Mucosa of gallbladder (tissue), 1 donor: ENCODE results near the gene QSOX1. TPM values are rescaled to one million over a fixed set of nuclear protein-coding genes. Genes with fewer than 3 reads are reported as not detected.

Source experiments
- DNase-seq: peaks from one replicate; pipeline ENCODE4 v3.0.0-alpha.2; 2020; ENCODE audit warnings: low spot score
- total RNA-seq: library from RNA; stranded (reverse); gene quantifications from one replicate; pipeline ENCODE4 v1.2.1, GENCODE V29; 2021
- donor health status: DM: no; HTN: no; CAD: no.

Gene QSOX1
- total RNA-seq, 1 donor from 2014 or later: 395 TPM

DNA sequence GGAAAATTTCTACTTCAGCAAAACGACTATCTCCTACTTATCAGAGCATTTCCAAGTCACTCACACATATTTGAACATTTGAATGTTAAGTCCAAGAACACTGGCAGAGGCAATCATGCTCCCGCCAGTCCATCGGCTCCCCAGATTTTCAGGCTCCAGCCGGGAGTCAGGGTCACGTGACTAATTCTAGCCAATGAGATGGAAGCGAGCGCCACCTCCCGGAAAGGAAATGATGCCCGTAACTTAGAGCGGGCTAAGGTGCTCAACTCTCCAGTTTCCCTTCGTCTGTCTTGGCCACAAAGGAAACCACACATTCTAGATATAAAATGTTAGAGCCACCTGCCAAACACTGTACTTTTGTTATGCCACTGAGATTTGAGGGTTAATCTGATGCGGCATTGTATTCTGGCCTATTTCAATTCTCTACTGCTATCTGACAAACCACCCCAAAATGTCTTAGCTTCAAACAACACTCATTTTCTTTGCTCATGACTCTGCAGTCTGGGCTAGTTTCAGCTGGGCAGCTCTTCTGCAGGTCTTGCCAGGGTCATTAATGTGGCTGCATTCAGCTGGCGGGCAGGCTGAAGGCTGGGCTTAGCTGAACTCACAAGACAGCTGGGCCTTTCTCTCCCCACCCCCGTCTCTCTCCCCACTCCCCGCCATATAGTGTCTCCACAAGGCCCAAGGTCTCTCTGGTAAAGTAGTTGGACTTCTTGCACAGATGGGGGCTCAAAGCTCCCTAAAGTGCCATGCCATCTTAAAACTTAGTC lies 58.9 kb downstream of the QSOX1 start:
- DNase-seq: no peak

DNA sequence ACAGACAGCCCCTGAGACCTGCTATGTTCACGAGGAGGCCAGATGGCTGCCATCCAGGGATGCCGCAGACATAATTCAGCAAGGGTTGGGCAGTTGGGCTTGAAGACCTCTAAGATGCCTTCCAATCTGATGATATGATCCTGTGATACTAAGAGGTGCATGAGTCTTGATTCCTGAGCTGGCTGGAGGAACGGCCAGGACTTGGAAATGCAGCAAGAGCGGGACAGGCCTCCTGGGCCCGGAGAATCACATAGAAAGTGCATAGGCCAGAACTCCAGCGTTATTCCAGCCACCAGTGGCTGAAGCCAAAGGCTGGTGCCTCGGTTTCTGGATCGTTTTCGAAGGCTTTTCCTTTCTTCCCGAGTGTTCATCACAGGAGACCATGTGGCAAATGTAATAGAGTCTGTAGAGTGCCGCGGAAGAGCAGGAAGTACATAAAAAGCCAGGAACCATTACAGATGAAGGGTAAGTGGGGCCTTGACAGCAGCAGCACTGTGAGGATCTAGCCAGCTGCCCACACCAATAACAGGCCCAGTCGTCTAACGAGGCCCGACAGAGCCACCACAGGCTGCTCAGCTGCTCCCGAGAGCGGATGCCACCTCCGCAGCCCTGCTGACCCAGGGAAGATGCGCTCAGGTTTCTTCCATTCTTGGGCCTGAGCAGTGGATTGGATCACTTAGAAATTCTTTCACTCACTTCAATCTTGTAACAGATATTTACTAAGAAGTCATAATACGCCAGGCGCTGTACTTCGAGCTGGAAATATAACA lies 61.4 kb downstream of the QSOX1 start:
- DNase-seq: no peak

DNA sequence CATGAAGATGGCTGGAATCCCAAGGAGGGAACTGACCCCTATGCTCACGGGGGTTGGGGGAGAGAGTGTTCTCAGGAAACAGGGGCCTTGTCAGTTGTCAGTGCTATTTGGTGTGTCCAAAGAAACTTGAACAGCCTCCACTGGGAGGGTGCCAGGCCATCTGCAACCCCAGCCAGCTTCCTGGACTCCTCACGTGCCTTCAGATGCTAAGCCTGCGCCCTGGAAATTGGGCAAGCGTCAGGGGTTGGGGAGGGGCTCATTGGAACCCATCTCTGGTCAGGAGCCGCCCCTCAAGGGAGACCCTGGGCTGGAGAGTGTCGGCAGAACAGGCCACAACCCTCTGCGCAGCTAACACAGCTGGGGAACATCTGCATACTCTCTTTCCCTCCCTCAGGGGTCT lies 62.3 kb downstream of the QSOX1 start:
- DNase-seq: no peak

DNA sequence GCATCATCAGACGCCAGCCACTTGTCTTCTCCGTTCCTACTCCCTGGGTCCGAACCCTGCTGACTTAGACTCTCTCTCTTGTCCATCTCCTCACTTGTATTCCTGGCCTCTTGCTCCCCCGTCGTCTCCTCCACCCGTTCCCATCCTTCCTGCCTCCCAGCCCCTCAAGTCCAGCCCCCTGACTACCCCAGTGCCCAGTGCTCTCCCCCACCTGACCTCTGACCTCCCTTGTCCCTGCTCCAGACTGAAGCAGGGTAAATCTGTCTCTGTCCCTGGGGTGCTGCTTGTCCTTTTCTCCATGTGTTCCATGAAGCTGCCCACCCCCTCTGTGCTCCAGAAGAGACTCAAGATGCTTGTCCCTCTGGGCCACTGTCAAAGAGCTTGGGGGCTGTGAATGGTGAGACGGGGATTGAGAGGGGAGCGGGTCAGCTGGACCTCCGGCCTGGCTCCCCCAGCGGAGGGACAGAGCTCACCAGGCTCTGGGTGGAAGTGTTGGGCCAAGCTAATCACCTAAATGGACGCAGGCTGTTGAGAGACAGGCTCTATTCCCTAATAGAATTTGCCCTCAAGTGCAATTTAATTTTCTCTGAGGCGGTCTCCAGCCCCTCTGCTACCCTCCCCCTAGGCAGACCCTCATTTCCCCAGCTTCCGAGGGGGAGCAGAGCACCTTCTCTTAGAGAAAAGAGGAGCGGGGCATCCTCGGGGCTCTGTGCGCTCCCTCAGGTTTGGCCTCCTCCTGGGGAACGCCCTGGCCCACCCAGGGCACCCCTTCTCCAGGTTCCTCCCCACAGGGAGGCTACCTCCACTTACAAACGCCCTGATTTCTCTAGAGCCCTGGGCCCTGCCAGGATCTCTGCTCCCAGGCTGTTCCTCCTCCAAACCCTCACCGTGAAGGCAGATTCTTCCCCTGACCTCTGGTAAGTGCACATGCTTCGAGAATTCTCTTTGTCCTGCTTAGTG lies 64.4 kb downstream of the QSOX1 start:
- DNase-seq: no peak

DNA sequence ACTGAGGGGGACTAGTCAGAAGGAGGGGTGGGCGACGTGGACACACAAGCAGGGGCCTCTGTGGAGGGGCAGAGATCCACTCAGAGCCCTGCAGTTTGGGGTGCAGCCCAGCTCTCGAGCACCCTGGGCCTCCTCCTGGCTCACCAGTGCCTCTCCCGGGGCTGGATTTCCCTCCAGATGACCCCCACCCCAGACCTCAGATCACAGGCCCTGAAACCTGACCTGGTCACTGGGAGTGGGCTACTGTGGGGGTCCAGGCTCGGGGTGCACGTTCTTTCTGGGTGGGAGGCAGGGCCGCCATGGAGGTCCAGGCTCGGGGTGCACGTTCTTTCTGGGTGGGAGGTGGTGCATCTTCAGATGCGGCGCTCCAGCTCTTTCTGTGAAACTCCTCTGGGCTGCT lies 65.1 kb downstream of the QSOX1 start:
- DNase-seq: no peak

DNA sequence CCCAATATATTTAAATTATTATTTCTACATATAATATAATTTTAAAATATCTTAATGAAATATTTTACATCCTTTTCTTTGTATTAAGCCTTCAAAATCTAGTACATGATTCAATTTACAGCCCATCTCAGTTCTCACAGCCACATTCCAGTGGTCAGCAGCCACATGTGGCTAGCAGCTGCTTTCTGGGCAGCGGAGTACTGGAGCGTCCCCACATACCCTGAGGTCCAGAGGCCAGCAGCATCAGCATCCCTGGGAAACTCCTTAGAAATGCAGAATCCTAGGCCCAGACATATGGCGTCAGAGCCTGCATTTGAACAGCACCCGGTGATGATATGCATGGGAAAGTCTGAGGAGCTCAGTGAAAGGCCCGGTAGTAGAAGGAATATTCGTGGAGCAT lies 66.8 kb downstream of the QSOX1 start:
- DNase-seq: no peak

DNA sequence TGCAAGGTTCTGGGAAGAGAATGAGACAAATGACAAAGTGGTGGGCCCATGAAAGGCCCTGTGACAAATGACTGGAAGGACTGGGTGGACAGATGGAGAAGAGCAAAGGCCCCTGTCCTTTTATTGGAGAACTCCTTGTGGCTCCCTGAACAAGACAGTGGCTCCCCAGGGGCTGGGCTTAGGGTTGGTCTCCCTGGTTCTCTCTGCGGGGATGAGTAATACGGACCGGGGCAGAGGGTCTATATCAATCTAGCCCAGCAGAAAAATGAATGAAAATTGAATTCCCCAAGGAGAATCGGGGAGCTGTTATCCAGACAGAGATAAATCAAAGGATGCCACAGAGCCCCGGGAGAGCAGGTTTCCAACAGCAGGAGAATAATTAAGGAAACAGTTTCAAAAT lies 70.2 kb downstream of the QSOX1 start:
- DNase-seq: no peak

DNA sequence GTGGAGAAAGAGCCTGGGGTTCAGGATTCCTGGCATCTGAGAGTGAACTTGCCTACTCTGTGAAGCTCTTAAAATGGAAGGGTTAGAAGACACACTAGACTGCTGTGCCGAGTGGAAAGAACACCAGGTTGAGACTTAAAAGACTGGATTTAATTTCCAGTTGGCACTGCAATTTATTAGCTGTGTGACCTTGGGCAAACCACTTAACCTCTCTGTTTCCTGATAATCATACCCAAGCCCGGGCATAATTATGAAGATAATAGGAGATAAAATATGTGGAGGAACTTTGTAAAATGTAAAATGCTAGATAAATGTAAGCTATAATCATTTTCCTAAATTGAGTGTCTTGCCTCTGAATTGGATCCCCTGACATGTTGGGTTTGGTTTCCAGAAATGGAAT lies 70.7 kb downstream of the QSOX1 start:
- no peak for DNase-seq

DNA sequence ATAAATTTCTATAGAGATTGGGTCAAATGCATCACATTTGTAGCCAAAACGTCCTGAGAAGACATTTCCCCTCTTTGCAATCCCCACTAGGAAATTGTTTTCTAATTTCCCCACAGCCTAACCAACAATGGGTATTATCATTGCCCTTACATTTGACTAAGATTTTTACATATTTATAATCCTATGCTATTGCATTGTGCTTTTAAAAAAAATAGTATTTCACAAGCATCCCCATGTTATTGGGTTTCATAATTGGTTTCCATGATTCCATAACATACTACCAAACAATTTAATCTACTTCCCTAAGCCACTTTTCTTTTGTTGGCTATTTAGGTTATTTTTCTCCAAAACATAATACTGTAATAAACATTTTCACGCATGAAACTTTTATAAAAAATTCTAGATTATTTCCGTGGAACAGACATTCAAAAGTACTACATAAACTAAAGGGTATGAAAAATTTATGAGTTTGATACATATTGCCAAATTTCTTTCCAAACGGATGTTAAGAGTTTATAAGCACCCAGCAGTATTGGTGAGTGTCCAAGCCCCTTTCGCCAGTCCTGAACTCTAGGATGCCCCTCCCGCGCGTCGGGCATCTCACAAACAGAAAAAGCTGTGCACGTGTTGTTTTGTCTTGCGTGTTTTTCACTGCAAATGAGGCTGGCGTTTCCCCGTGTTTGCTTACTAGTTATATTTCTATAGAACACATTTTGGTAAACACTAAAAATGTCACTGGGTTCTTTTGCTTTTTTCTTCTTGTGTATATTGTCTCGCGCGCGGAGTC lies 73.4 kb downstream of the QSOX1 start:
- no peak for DNase-seq

DNA sequence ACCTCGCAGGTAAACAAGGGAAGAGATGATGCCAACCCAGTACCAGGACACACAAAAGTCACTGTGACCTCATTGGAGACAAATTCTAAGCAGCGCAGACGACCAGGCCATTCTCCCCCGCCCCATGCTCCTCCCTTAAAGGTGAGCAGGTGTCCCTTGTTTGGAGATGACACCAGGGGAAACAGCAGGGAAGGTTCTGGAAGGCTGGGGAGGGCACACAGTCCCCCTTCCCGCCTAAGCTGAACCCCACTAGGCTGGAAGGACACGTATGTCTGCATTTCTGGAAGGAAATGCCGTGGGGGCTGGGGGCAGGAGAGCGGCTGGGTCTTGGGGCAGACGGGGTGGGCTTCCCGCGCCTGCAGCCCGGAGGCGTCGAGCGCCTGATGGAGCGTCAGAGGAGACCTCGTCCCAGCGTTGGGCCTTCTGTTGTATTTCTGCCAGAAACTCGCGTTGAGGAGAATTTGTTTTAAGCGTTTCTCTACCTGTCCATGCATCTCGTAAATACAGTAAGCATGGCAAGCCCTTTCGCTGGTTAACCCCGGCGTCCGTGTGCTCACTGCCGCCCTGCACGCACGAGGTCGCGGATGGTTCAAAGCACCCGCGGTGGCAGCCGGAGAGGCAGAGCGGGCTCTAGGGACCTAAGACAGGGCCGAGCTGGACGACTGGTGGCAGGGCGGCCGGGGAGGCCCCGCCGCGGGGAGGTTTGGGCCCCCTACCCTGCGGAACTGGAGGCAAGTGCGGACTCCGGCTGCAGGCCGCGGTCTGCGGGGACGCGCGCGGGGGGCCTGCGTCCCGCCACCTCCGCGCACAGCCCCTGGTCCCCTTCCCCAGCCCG lies 74.2 kb downstream of the QSOX1 start:
- DNase-seq: no peak

DNA sequence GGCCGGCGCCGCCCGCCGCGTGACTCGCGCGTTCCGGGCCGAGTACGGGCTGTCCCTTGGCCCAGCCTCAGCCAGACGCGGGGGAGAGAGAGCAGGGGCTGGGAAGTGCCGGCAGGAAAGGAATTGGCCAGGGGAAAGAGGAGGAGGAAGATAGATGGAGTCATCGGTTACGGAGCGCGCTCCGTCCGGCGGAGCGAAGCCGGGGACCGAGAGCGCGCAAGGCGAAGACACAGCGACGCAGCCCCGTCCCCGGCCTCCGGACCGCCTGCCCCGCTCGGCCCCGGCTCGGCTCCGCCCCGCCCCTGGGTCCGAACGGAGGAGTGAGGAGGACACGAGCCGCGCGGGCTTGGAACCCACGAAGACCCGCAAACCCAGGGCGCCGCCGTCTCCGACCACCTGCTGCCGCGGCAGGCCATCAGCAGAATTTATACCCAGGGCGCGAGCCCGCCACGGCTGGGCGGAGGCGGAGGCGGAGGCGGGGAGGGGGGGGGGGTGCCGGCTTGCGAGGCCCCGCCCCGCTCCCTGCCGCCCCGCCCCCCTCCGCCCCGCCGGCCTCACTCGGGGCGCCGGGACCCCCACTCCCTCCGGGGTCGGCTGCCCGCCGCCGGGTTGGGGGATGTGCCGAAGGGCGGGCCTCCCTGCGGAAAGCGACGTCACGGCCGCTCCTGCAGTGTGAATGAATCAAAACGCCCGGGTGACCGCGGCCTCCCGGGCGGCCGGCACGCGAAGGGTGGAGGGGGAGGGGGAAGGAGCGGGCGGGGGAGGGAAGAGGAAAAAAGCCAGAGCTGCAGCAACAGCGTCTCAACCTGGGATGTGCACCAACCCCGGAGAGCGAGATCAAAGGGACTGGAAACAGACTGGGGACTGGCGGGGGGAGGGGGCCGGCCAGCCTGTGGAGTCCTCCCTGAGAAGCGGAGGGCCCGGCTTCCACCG lies 75.1 kb downstream of the QSOX1 start, which contains the start of gene LHX4:
Gene LHX4 (plus strand): TSS at position 782 of the 933 bp plus-strand sequence. CDS start 266 bp downstream, outside the sequence.
- DNase-seq: no peak

DNA sequence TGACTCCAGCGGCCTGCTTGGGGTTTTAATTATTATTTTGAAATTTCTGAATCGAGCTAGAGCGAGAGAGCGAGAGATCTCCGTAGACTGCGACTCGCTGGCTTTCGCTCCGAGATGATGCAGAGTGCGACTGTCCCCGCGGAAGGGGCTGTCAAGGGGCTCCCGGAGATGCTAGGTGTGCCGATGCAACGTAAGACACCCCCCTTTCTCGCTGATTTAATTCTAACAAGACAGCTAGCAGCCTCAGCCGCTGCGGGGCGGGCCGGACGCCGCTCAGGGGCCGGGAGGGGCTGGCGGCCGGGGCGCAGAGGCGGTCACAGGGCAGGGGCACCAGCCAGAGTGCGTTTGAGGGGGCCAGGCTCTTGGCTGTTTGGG lies 75.7 kb downstream of the QSOX1 start:
- no peak for DNase-seq

DNA sequence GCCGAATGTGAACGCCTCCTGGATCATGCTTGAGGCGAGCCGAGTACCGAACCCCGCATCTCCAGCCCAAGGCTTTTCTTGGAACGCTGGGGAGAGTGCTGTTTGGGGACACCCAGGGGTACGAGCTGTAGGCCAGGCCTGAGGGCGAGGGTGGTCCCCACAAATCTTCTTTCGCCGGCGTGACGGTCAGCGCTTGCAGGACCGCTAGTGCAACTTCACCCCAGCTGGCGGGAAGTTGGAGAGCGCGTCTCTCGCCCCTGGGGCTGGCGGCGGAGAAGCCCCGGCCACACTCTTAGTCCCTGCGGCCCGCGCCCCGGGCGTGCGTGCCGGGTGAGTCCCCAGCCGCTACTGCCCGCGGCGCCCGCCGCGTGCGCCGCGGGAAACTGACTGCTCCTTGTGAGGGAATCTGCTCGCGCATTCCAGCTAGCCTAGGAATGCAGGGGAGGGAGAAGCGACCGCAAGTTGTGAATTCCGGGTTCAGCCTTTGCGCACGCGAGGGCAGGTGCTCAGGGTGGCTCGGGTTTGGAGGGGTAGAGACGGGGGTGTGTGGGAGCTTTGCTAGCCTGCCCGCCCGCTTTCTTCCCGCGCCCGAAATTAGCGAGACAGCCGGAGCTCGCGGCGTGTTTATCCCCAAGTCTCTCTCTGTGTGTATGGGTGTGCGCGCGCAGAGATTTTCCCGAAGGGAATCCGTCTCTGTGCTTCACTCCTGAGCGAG lies 76.3 kb downstream of the QSOX1 start:
- DNase-seq: no peak

DNA sequence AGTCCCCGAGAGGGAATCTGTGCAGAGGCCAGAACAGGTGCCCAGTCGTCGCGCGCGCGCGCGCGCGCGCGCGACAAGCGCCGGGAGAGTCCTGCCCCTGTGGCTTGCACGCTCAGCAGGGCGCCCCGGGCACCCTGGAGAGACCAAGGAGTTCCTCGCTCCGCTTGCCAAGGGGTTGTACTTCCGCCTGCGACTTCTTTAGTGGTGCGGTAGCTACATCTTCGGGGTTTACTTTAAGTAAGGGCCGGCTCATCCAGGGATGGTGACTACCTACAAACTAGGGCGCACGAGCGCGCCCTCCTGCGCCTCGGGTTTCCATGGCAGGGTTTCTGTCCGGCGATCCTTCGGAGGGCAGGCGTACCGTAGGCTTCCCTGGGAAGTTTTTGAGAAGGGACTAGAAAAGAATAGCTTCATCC lies 76.8 kb downstream of the QSOX1 start:
- DNase-seq: no peak

DNA sequence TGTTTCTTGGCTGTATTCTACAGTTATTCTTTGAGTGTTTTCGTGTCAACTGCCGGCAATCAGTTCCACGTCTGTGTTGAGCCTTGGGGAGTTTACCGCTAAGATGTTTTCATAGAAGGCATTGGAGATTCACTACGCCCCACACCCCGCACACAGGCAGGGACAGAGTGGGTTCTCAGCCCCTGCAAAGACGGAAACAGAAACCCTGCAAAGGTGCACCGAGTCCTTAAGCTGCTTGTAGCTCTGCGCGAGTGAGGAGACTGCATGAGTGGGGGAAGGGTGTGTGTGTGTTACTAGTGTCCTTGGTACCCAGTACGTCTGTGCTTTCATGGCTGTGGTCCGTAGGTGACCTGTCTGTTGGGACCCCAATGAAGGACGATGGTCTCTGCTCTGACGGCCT lies 77.3 kb downstream of the QSOX1 start:
- DNase-seq: no peak

DNA sequence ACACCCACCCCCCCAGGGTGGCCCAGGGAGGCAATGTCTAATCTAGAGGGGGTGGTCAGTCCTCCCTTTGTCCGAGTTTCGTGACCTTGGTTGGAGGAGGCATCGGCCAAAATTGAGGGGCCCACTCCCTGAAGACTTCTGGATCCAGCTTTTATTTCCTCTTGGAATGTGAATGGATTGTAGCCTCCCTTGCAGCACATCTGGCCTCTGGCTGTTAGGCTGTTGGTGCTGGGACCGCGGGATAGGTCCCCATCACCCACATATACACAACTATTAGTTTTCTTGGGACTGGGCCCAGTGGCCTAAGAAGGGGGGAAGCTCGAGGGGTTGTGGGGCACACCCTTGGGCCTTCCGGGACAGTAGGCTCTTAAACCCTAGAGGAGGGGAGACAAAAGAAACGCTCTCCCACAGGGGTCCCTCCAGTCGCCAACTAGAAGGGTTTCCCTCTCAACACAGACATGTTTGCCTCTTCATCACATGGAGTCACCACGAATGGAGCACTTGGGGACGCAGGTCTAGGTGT lies 77.9 kb downstream of the QSOX1 start:
- DNase-seq: no peak

DNA sequence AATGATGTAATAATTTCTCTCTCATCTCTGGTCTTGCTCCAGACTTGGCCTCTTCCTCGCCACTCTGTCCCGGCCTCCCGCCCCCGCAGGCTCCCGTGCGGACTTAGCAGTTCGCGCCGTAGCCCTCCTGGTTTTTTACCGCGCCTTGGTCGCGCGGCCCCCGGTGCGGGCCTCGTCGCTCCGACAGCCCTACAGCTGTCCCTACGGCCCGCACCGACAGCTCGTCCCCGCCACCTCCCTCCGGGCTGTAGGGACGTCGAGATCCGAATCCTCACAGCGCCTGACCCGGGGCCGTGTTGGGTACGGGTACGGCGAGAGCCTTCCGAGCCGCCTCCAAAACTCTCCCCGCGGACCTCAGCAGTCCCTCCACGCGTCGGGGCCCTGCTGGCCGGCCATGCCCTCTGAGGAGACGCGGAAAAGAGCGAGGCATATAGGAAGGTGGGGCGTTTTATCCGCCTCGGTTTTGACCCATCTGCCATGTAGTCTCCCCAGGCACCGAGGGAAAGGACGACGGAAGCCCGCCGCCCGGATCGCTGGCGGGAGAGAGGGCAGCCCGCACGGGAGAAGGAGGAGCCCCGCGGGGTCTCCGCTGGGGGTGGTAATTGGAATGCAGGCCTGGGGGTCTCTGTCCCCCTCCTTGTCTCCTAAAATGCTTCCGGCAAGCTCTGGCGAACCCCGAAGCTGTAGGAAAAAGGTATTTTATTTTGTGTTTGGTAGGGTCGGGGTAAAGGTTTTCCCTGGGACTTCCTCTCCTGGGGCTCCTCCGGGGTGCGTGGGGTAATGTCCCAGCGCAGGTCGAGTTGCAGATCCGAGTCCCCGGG lies 78.7 kb downstream of the QSOX1 start:
- DNase-seq: no peak
